ENCODE data around the gene HOXA7. TPM values are rescaled to one million over a fixed set of nuclear protein-coding genes. Genes with fewer than 3 reads are reported as not detected.
A peak's percentile ranks its signal among the peaks of the same experiment; 100 is the strongest.

The HOXA7 gene
- total and polyA plus RNA-seq, 4 experiments from 2014 or later: not detected

DNA sequence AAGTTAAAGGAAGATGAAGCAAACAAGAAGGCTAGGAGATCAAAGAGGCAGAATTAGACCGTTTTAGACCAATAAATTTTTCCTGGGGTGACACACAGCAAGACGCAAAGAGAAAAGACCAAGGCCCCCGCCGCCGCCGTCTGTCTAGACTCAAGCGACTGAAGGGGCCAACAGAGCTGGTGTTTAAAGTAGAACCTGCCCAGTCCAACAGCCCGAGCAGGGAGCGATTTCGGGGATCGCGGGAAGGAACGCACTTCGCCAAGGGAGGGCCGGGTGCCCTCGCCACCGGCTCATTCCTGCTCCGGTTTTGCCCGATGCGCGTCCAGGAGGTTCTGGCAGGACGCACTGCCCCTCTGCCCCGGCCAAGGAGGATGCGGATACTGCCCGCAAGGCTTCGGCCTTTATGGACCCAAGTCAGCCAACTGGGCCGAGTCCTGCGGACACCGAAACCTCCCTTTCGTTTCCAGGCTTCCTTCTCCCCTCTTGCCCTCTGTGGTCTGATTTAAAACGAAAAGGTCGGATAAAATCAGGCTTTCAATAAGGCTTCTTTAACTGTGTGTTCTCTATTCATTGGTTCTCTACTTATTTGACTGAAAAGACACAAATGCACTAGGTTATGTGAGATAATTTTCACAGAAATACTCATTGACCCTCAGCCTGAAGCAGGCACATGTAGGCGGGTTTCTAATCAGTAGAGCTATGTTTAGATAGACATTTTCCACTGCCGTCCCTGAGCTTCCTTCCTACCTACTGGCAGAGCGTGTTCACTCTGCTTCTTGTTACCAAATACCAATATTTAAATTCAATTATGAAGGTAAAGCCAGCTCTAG is 2.2 kb upstream of the HOXA7 start:
- CTCF ChIA-PET (ENCODE audit: partially characterized antibody): interaction anchor here (0.7 to 1.7 kb wide), 12 partner anchors 8 to 1264 kb away, joined by 3 to 22 read pairs (median 4); partner anchors contain the start of gene HOXA6
- Histone ChIP-seq H3K27me3 (ENCODE audit: insufficient read depth, low read length) (peaks cover 83% of the 10 kb centered on the region), H3K9me3 (ENCODE audit: control insufficient read depth in 1 of 2, low read length in 2 of 2) (no peaks in the 10 kb centered on the region), H3K4me1 (ENCODE audit: insufficient read depth, low read length) (peaks cover 41% of the 10 kb centered on the region), H3K4me3 (ENCODE audit: low read length in 2 of 2) (no peak overlapping the region), H3K27ac (ENCODE audit: low read depth, low read length) (no peak overlapping the region), H3K36me3 (ENCODE audit: insufficient read depth, low read length) (no peaks in the 10 kb centered on the region)
- peak overlapping the region in 4 of 7 donors; percentile 3 to 88 (median 64) for H3K27ac Mint-ChIP-seq
- POLR2A ChIA-PET (ENCODE audit: partially characterized antibody): interaction anchor here (1.2 to 1.3 kb wide), 2 partner anchors 14 to 476 kb away, joined by 3 read pairs; no protein-coding TSS in a partner anchor
- H3K36me3 Mint-ChIP-seq: peaks cover 0 to 3% of the 10 kb centered on the region in 2 donors
- DNase-seq: no peak
- peak overlapping the region in 6 of 8 donors; percentile 10 to 74 (median 44) for H3K4me3 Mint-ChIP-seq
- peaks cover 61 to 73% of the 10 kb centered on the region in 2 donors for H3K27me3 Mint-ChIP-seq
- H3K4me1 Mint-ChIP-seq: peaks cover 23 to 62% (median 34%) of the 10 kb centered on the region in 4 donors
- peaks cover 0 to 41% (median 0%) of the 10 kb centered on the region in 8 donors for H3K9me3 Mint-ChIP-seq
- intact Hi-C loops (cut with micrococcal nuclease): no loop called here

DNA sequence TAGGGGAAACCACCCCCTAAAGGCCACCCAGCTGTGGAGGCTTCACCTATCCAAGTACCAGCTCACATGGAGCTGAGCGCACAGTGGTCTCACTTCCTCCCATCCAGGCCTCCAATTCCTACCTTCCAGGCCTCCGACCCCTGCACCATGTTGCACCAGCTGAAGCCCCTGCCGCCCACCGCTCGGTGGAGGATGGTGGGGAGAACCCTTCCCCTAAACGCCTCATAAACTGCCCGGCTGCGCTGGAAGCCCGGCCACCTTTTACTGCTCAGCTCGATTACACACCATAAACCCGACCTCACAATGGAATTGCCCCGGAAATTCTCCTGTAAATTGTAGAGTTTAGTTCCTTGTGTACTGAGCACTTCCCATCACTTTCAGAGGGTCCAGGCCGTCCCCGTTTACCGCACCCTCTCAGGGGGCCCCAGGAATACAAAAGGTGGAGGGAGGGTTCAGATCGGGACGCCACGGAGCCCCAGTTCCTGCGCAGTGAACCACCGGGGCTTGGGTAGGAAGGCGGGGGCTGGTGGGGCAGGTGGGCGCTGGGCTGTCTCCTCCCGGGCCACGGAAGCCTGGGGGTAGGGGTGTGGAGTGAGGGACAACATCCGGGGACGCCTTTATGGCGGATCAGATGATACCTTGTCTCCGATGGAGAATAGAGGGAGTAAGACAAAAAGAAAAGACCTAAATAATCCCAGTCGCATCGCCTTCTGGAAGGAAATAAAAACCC is 1.4 kb upstream of the HOXA7 start:
- Histone ChIP-seq H3K4me1 (ENCODE audit: insufficient read depth, low read length) (peaks cover 41% of the 10 kb centered on the region), H3K9me3 (ENCODE audit: control insufficient read depth in 1 of 2, low read length in 2 of 2) (no peaks in the 10 kb centered on the region), H3K4me3 (ENCODE audit: low read length in 2 of 2) (no peak overlapping the region), H3K36me3 (ENCODE audit: insufficient read depth, low read length) (no peaks in the 10 kb centered on the region), H3K27me3 (ENCODE audit: insufficient read depth, low read length) (peaks cover 83% of the 10 kb centered on the region), H3K27ac (ENCODE audit: low read depth, low read length) (no peak overlapping the region)
- intact Hi-C loops (cut with micrococcal nuclease): no loop called here
- CTCF ChIA-PET (ENCODE audit: partially characterized antibody): interaction anchor here (1.0 to 1.4 kb wide), 4 partner anchors 10 to 38 kb away, joined by 3 to 6 read pairs (median 3); partner anchors contain the start of genes HOXA10 and HOXA6
- peak overlapping the region in 5 of 7 donors; percentile 2 to 88 (median 42) for H3K27ac Mint-ChIP-seq
- H3K9me3 Mint-ChIP-seq: peaks cover 0 to 41% (median 0%) of the 10 kb centered on the region in 8 donors
- H3K36me3 Mint-ChIP-seq: peaks cover 0 to 3% of the 10 kb centered on the region in 2 donors
- peaks cover 25 to 69% (median 36%) of the 10 kb centered on the region in 4 donors for H3K4me1 Mint-ChIP-seq
- H3K4me3 Mint-ChIP-seq: peak overlapping the region; percentile 21 to 76 (median 38)
- POLR2A ChIA-PET (ENCODE audit: partially characterized antibody): no interaction called here
- no peak for DNase-seq
- H3K27me3 Mint-ChIP-seq: peaks cover 64 to 72% of the 10 kb centered on the region in 2 donors

- no peak for DNase-seq
- POLR2A ChIA-PET (ENCODE audit: partially characterized antibody): interaction anchor here (0.8 to 1.1 kb wide), 2 partner anchors 16 to 20 kb away, joined by 3 read pairs; no protein-coding TSS in a partner anchor
- no peaks in the 10 kb centered on the region for H3K36me3 ChIP-seq (ENCODE audit: insufficient read depth, low read length)
- H3K27me3 ChIP-seq (ENCODE audit: insufficient read depth, low read length): peaks cover 85% of the 10 kb centered on the region
- CTCF ChIA-PET (ENCODE audit: partially characterized antibody): interaction anchor here (0.9 to 1.5 kb wide), 7 partner anchors 10 to 788 kb away, joined by 3 to 6 read pairs (median 3); partner anchors contain the start of genes HOXA10 and HOXA6
- Mint-ChIP-seq H3K36me3 (peaks cover 0 to 3% of the 10 kb centered on the region in 2 donors), H3K4me3 (peak overlapping the region in 6 of 8 donors; percentile 27 to 76 (median 39)), H3K4me1 (peaks cover 25 to 74% (median 39%) of the 10 kb centered on the region in 4 donors), H3K9me3 (peaks cover 0 to 41% (median 0%) of the 10 kb centered on the region in 8 donors), H3K27me3 (peaks cover 67 to 72% of the 10 kb centered on the region in 2 donors), H3K27ac (peak overlapping the region in 5 of 7 donors; percentile 38 to 88 (median 75))
- H3K9me3 ChIP-seq (ENCODE audit: control insufficient read depth in 1 of 2, low read length in 2 of 2): no peaks in the 10 kb centered on the region
- intact Hi-C loops (cut with micrococcal nuclease): no loop called here
- no peak overlapping the region for H3K27ac ChIP-seq (ENCODE audit: low read depth, low read length)
- H3K4me3 ChIP-seq (ENCODE audit: low read length in 2 of 2): no peak overlapping the region
- H3K4me1 ChIP-seq (ENCODE audit: insufficient read depth, low read length): peaks cover 47% of the 10 kb centered on the region
These were observed 634 bp upstream of the HOXA7 start for GRCh38 chr7:27156916-27157701.

DNA sequence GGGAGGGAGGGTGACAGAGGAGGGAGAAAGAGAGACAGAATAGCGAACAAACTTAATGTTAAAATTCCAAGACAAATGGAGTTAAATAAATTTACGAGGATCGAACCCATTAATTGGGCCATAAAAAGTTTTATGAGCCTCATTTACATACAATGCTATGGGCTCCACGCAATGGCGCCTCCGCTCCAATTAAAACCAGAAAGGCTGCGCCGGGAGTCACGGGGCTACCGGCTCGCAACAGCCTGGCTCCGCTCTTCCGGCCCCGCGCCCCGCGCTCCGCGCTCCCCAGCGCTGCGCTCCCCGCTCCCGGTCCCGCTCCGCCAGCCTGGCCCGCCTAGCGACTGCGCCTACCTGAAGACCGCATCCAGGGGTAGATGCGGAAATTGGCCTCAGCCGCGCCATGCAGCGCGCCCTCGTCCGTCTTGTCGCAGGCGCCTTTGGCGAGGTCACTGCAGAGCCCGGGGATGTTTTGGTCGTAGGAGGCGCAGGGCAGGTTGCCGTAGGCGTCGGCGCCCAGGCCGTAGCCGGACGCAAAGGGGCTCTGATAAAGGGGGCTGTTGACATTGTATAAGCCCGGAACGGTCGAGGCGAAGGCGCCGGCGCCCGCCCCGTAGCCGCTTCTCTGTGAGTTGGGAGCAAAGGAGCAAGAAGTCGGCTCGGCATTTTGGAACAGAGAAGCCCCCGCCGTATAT is 513 bp downstream of the HOXA7 start:
- H3K4me3 Mint-ChIP-seq: peak overlapping the region in 7 of 8 donors; percentile 38 to 88 (median 74)

DNA sequence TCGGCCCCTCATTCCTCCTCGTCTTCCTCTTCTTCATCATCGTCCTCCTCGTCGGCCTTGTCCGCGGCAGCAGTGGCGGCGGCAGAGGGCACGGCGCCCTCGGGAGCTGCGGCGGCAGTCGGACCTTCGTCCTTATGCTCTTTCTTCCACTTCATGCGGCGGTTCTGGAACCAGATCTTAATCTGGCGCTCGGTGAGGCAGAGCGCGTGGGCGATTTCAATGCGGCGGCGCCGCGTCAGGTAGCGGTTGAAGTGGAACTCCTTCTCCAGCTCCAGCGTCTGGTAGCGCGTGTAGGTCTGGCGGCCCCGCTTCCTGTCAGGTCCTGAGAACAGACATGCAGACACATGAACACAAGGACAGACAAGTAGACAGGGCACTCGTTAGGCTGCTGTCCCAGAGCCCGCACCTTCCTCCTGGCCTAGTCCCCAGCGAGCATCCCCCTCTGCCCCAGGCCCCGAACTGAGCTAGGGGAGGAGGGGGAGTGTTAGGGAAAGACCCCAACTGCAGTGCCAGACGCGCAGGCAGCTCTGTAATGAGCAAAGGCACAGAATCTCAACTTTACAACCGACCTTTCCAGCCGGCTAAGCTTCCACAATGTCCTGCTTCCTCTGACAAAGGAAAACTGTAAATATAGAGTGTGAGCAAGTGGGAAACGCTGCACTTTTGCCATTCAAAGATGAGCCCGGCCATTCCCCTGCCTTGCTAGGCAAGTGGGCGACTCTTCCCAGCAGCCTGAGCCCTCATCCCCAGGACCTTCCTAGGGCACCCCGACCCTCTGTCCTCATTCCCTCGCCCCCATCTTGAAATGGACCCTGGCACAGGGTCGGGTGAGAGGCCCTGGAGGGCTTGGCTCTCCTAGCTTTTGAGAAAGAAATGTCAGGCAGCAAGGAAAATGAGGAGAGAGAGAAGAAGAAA is 1.3 kb downstream of the HOXA7 start:
- Histone ChIP-seq H3K27me3 (ENCODE audit: insufficient read depth, low read length) (peaks cover 95% of the 10 kb centered on the region), H3K36me3 (ENCODE audit: insufficient read depth, low read length) (no peaks in the 10 kb centered on the region), H3K9me3 (ENCODE audit: control insufficient read depth in 1 of 2, low read length in 2 of 2) (no peaks in the 10 kb centered on the region), H3K4me1 (ENCODE audit: insufficient read depth, low read length) (peaks cover 54% of the 10 kb centered on the region), H3K27ac (ENCODE audit: low read depth, low read length) (no peak overlapping the region), H3K4me3 (ENCODE audit: low read length in 2 of 2) (no peak overlapping the region)
- CTCF ChIA-PET (ENCODE audit: partially characterized antibody): interaction anchor here (0.9 to 1.3 kb wide), 4 partner anchors 41 to 786 kb away, joined by 3 read pairs; no protein-coding TSS in a partner anchor
- Mint-ChIP-seq H3K4me1 (peaks cover 32 to 86% (median 53%) of the 10 kb centered on the region in 4 donors), H3K4me3 (peak overlapping the region; percentile 39 to 88 (median 74)), H3K36me3 (peaks cover 0 to 3% of the 10 kb centered on the region in 2 donors), H3K9me3 (peaks cover 0 to 43% (median 0%) of the 10 kb centered on the region in 8 donors), H3K27ac (peak overlapping the region in 4 of 7 donors; percentile 70 to 91 (median 82)), H3K27me3 (peaks cover 78 to 82% of the 10 kb centered on the region in 2 donors)
- intact Hi-C loops (cut with micrococcal nuclease): loop anchor here (5.0 kb wide), 1 partner anchor 1903 kb away; no protein-coding TSS in a partner anchor
- POLR2A ChIA-PET (ENCODE audit: partially characterized antibody): interaction anchor here (0.8 to 1.0 kb wide), 2 partner anchors 11 to 24 kb away, joined by 3 to 4 read pairs; partner anchors contain the start of gene HOXA4
- DNase-seq: no peak

More for the DNA sequence above, 513 bp downstream of the HOXA7 start:
- Mint-ChIP-seq H3K4me1 (peaks cover 30 to 83% (median 49%) of the 10 kb centered on the region in 4 donors), H3K36me3 (peaks cover 0 to 3% of the 10 kb centered on the region in 2 donors), H3K27ac (peak overlapping the region in 5 of 7 donors; percentile 36 to 93 (median 88)), H3K9me3 (peaks cover 0 to 43% (median 0%) of the 10 kb centered on the region in 8 donors), H3K27me3 (peaks cover 75 to 80% of the 10 kb centered on the region in 2 donors)
- ChIA-PET CTCF (ENCODE audit: partially characterized antibody) (interaction anchor here (1.1 to 1.5 kb wide), 4 partner anchors 40 to 787 kb away, joined by 3 to 5 read pairs (median 4); no protein-coding TSS in a partner anchor), POLR2A (ENCODE audit: partially characterized antibody) (interaction anchor here (0.6 to 1.1 kb wide), 2 partner anchors 17 to 376 kb away, joined by 3 read pairs; no protein-coding TSS in a partner anchor)
- intact Hi-C loops (cut with micrococcal nuclease): no loop called here
- no peak overlapping the region for H3K4me3 ChIP-seq (ENCODE audit: low read length in 2 of 2)
- H3K27me3 ChIP-seq (ENCODE audit: insufficient read depth, low read length): peaks cover 91% of the 10 kb centered on the region
- H3K27ac ChIP-seq (ENCODE audit: low read depth, low read length): no peak overlapping the region
- H3K9me3 ChIP-seq (ENCODE audit: control insufficient read depth in 1 of 2, low read length in 2 of 2): no peaks in the 10 kb centered on the region
- peaks cover 54% of the 10 kb centered on the region for H3K4me1 ChIP-seq (ENCODE audit: insufficient read depth, low read length)
- no peaks in the 10 kb centered on the region for H3K36me3 ChIP-seq (ENCODE audit: insufficient read depth, low read length)
- DNase-seq: peak in 2 of 5 donors; percentile 42 to 45

All from CD4-positive, alpha-beta memory T cell (primary cell).